Stimulated activated CD8-positive, alpha-beta memory T cell treated with anti-CD3 and anti-CD28 coated beads, Interleukin-4, amount 100 ng/mL, for 1 hour (primary cell): ENCODE data around the gene ARHGAP11A.
"Not testable (repeated sequence)": the region's sequence is repeated elsewhere in the genome, so short reads cannot be mapped to it uniquely, and the experiment has no call there.

Source experiments
- DNase-seq, 2 donors: peaks; one replicate each; pipeline ENCODE4 v3.0.0-alpha.2; 2020; ENCODE audit warnings: low read depth in 2 of 2, low spot score in 1 of 2

The ARHGAP11A gene, protein sequence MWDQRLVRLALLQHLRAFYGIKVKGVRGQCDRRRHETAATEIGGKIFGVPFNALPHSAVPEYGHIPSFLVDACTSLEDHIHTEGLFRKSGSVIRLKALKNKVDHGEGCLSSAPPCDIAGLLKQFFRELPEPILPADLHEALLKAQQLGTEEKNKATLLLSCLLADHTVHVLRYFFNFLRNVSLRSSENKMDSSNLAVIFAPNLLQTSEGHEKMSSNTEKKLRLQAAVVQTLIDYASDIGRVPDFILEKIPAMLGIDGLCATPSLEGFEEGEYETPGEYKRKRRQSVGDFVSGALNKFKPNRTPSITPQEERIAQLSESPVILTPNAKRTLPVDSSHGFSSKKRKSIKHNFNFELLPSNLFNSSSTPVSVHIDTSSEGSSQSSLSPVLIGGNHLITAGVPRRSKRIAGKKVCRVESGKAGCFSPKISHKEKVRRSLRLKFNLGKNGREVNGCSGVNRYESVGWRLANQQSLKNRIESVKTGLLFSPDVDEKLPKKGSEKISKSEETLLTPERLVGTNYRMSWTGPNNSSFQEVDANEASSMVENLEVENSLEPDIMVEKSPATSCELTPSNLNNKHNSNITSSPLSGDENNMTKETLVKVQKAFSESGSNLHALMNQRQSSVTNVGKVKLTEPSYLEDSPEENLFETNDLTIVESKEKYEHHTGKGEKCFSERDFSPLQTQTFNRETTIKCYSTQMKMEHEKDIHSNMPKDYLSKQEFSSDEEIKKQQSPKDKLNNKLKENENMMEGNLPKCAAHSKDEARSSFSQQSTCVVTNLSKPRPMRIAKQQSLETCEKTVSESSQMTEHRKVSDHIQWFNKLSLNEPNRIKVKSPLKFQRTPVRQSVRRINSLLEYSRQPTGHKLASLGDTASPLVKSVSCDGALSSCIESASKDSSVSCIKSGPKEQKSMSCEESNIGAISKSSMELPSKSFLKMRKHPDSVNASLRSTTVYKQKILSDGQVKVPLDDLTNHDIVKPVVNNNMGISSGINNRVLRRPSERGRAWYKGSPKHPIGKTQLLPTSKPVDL

GRCh38 chr15:32615051-32615870 lies at the start of gene ARHGAP11A:
ARHGAP11A (plus strand) TSS chr15:32615504; CDS start chr15:32616212, 708 bp downstream.
- peak; percentile 36 to 63 for DNase-seq

DNA sequence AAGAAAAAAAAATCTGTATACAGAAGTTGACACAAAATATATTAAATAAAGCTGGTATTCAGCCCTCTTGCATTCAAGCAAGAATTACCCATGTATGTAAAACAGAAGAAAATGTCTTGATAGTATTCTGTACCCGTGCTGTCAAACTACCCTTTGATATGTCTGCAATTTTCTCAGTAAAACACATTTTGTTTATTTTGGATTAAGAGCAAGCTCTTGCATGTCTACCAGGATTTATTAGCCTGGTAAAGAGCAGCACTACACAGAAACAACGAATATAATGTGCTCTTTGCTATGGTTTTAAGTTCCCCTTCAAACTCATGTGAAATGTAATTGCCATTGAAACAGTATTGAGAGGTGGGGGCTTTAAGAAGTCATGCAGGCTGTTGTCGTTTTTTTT lies 46.3 kb upstream of the ARHGAP11A start:
- DNase-seq: not testable (repeated sequence)

GRCh38 chr15:32578482-32578881 lies 36.8 kb upstream of the ARHGAP11A start:
- DNase-seq: not testable (repeated sequence)

DNA sequence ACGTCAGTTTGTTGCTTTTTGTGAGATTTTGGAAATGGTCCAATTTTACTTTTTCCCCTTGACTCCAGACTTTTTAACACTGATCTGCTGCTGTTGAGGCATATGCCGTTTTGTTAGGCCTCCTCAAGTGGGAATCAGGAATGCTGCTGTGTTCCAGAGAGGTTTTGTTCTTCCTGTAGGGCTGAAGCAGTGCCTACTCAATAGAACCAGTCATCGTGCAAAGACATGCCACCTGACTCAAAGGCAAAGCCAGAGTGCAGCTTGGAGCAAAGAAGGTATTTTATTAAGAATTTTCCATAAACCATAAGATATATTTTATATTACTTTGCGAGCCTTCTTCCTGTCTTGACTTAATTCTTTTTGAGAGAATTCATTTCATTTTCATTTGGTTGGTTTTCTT lies 29.5 kb upstream of the ARHGAP11A start:
- DNase-seq: not testable (repeated sequence)

DNA sequence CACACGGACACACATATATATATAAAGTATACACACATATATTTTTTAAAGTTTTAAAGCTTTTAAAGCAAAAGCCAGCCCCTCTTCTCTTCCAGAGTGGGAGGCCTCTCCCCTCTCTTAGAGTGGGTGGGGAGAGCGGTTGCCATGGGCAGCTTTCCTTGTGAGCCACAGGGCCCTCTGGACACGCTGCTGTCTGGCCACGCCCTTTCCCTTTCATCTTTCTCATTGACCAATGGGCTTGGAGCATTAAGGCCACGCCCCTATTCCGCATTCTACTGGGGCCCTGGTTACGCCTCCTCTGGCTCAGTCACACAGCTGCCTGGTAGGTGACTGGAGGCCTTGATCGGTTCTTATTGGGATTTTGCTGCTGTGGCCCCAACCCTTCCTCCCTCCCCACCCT lies 22.2 kb upstream of the ARHGAP11A start, which contains the start of gene GOLGA8N:
TSS of gene GOLGA8N (plus strand) at position 306 of the 400 bp plus-strand sequence.
- DNase-seq: not testable (repeated sequence)

GRCh38 chr15:32609518-32609917 lies 5.8 kb upstream of the ARHGAP11A start:
- not testable (repeated sequence) for DNase-seq

DNA sequence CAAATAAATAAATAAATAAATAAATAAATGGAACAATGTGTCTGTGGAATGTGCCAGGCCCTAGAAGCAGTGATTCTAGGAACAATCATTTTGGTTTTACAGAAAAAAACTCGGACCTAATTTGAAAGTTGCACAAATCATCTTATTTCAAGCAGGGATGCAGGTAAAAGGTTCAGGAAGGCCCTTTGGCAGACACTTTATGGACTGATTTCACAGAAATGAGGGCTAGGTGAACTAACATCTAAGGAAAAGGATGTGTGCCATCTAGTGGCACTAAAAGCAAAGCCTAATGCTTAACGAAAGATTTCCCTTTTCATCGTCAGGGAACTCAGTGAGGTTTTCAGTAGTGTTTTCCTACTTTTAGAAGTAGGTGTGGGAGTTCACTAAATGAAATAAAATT lies 4.6 kb upstream of the ARHGAP11A start:
- not testable (repeated sequence) for DNase-seq

DNA sequence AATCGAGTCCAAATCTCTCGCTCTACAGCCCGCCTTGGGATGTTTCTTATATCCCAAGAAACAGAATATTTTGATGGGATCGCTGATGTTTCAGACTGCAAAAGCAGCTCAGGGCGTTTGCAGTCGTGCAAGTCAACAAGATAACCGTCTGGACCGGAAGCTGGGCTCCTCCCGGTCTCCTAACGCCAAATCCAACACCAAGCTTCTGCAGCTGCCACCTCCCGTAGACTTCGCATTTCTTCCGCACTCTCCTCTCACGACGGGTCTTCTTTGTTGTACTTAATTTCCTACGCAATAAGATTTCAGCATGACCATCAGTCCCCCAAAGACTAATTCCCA lies 623 bp upstream of the ARHGAP11A start:
- DNase-seq: not testable (repeated sequence)

DNA sequence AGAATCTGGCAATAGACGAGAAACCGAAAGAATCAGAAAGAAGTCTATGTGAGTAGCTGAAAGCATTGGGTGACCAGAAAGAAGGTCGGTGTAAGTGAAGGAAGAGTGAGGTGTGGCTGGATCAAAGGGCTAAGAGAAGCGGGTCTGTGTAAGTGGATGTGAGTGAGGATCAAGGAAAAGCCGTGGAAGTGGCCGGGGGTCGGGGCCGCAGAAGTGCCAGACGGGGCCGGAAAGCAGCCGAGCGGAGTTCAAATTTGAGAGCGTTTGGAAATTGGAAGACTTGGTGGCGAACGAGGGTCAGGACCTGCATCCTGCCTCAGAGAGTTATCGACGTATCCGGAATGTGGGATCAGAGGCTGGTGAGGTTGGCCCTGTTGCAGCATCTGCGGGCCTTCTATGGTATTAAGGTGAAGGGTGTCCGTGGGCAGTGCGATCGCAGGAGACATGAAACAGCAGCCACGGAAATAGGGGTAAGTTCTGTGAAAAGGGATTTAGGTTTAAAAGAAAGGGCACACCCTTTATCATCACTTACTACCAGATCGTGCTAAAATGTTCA lies 645 bp downstream of the ARHGAP11A start:
- not testable (repeated sequence) for DNase-seq

GRCh38 chr15:32636410-32636809 lies 21.1 kb downstream of the ARHGAP11A start:
- no peak for DNase-seq

GRCh38 chr15:32636908-32637567 lies 21.7 kb downstream of the ARHGAP11A start:
- DNase-seq: no peak

- no peak for DNase-seq
Measured at GRCh38 chr15:32637704-32638103, 22.4 kb downstream of the ARHGAP11A start.

GRCh38 chr15:32641517-32642059 lies 26.3 kb downstream of the ARHGAP11A start, which contains the start of gene SCG5:
SCG5 (plus strand) TSS chr15:32641710; CDS start chr15:32643593, 1,883 bp downstream.
- DNase-seq: no peak

DNA sequence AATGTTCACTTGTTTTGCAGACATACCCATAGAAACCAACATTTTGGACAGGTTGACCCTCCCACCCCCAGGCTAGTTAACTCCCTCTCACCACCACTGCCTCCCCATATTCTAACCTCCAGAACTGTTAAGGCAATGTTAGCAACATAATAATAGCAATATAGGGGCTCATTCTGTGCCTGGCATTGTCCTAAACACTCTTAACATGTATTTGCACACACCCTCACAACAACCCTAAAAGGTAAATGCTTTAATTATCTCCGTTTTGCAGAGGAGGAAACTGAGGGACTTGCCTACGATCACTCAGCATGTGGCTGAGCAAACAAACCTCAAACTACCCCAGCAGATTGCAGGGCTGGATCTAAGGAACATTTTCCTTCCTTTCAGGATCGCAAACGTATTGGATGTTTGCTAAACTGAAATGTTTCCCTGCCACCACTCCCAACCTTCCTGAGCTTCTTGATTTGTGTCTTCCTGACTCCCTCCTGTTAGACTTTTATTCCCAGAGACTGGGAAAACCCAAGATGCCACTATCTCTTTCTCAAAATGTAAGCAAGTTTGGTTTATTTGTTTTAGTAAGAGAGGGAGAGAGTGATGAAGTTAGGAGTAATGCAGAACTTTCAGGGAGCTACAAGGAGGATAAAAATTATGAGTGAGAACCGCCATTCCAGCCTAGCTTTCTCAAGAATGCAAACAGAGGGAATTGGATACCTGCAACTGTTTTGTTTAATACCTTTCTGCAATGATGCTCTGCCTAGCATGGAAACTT lies 27.5 kb downstream of the ARHGAP11A start:
- DNase-seq: no peak

DNA sequence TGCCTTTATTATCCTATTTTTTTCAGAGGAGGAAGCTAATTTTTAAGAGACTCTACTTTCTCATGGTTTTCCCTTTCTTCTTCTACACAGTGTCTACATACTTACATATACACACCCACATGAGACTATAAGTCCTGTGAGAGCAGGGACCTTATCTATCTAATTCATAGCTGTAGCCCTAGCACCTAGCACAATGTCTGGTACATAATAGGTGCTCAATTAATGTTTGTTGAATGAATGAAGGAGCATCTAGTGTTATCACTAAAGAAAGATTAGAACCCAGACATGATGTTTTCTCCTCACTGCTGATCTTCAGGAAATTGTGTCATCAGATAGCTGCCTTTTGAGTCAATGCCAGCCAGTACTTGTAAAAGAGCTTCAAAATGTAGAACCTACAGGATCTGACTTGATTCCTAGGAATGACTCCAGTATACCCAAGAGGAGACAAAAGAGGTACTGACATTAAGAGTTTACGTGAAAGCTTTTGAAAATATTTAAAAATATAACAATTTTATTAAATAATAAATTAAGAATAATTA lies 28.7 kb downstream of the ARHGAP11A start:
- no peak for DNase-seq

- DNase-seq: no peak
Measured at GRCh38 chr15:32646291-32646690, 31.0 kb downstream of the ARHGAP11A start.

DNA sequence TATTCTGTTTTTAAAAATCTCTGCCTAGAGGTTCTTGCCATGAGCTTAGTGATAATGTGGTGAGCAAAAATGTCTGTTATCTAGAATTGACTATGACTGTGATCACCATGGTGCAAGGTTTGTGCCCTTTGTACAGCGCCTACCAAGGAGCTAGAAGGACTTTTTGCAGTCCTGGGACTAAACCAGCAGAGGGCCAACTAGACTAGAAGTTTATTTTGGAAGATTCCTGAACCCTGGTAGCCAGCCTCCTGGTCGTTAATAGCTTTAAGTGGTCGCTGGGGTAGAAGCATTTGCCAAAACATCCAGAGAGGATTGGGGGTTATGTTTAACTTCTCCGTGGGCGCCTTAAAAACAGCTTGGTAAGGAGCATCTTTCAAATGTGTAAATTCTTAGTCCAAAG lies 34.0 kb downstream of the ARHGAP11A start:
- DNase-seq: no peak

- DNase-seq: peak in 1 of 2 donors; percentile 9
Measured at GRCh38 chr15:32651229-32651837, 36.0 kb downstream of the ARHGAP11A start.
